Measurements from ENCODE around the gene PTPRM.

- TF ChIP-seq, protein P1, sequence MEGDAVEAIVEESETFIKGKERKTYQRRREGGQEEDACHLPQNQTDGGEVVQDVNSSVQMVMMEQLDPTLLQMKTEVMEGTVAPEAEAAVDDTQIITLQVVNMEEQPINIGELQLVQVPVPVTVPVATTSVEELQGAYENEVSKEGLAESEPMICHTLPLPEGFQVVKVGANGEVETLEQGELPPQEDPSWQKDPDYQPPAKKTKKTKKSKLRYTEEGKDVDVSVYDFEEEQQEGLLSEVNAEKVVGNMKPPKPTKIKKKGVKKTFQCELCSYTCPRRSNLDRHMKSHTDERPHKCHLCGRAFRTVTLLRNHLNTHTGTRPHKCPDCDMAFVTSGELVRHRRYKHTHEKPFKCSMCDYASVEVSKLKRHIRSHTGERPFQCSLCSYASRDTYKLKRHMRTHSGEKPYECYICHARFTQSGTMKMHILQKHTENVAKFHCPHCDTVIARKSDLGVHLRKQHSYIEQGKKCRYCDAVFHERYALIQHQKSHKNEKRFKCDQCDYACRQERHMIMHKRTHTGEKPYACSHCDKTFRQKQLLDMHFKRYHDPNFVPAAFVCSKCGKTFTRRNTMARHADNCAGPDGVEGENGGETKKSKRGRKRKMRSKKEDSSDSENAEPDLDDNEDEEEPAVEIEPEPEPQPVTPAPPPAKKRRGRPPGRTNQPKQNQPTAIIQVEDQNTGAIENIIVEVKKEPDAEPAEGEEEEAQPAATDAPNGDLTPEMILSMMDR (IDR thresholded peaks at IDR 0.05): no peak
- TF ChIP-seq YY1 (IDR thresholded peaks at IDR 0.05; ENCODE audit: low read depth) (no peak), GATA2 (CRISPR knock-in tag; IDR thresholded peaks at IDR 0.05) (no peak), TCF12 (IDR thresholded peaks at IDR 0.05) (no peak), MEF2A (IDR thresholded peaks at IDR 0.05; ENCODE audit: borderline replicate concordance, low read depth) (no peak)
Observed at GRCh38 chr18:8359481-8359880, 792.4 kb downstream of the PTPRM start.
